ENCODE measurements around the gene CD226.

GRCh38 chr18:69951182-69951581 lies 3.5 kb upstream of the CD226 start:
- TF ChIP-seq CTCF (IDR thresholded peaks at IDR 0.05; ENCODE audit: low read depth, low read length): no peak
- TF ChIP-seq EZH2phosphoT487 (IDR thresholded peaks at IDR 0.05; ENCODE audit: low read depth): no peak

All from OCI-LY3 (cell line).